ENCODE data around the gene CST6.

CST6 gene

DNA sequence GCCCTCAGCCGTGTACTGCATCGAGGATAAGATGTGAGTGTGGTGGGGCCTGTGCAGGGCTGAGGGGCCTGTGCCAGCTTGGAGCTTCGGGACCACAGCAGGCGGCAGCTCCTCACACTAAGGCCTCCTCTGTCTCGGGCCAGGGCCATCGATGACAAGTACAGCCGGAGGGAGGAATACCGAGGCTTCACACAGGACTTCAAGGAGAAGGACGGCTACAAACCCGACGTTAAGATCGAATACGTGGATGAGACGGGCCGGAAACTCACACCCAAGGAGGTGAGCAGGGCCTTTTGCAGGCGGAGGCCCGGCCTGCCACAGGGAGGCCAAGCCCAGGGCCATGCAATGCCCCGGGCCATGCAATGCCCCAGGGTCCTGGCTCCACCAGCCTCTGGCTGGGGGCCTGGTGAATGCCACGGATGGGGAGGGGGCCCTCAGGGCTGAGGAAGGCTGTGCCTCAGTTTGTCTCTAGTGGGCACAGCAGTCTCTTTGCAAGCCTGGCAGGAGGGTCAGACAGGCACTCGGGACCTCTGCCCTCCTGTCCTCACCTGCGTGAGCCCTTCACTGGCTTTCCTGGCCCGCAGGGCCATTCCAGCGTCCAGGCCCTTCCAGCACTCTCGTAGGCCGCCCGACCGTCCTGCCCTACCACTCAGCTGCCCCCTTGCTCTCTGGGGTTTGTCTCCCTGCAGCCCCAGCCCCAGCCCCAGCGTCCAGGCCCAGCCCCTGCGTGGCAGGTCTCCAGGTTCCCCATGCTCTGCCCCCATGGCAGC is 34.0 kb upstream of the CST6 start:
- H3K9me3 ChIP-seq (ENCODE audit: control insufficient read depth, low read length), result no peaks in the 10 kb centered on the region
- no peak overlapping the region for H3K9ac ChIP-seq (ENCODE audit: low read length)
- H3K27me3 ChIP-seq (replicated peaks; ENCODE audit: control insufficient read depth, insufficient read depth, low read length), result no peaks in the 10 kb centered on the region
- H3K4me1 ChIP-seq (ENCODE audit: control insufficient read depth, insufficient read depth, low read length), result peaks cover 3% of the 10 kb centered on the region
- no peak for DNase-seq (ENCODE audit: low read depth)
- peaks cover 45% of the 10 kb centered on the region for H3K36me3 ChIP-seq (ENCODE audit: control insufficient read depth, insufficient read depth, low read length, severe bottlenecking)
- H3K4me3 ChIP-seq (ENCODE audit: low read length), result no peak overlapping the region

DNA sequence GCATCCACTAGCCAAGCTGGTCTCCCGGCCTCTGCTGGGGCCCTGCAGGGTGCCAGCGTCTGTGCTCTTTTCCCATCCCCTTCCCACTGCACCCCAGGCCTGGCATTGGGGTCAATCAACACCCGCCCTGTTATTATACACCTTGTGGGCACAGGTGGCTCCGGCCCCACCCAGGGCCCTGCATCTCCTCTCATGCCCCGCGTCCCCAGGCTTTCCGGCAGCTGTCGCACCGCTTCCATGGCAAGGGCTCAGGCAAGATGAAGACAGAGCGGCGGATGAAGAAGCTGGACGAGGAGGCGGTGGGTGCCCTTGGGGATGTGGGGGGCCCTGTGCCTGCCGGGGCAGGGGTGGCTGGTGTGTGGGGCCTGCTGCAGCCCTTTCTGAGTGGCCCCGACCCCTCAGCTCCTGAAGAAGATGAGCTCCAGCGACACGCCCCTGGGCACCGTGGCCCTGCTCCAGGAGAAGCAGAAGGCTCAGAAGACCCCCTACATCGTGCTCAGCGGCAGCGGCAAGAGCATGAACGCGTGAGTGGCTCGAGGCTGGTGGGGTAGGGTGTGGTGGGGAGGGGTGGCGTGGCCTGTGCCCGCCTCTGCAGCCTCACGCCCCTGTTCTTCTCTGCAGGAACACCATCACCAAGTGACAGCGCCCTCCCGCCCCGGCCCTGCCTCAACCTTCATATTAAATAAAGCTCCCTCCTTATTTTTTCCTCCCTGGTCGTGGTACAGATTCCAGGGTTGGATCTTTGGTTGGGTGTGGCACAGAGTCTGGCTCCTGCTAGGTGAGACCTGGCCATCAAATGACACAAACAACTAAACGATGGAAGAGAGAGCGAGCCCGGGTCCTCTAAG is 33.2 kb upstream of the CST6 start:
- Histone ChIP-seq H3K27me3 (replicated peaks; ENCODE audit: control insufficient read depth, insufficient read depth, low read length) (no peaks in the 10 kb centered on the region), H3K9ac (ENCODE audit: low read length) (no peak overlapping the region), H3K4me3 (ENCODE audit: low read length) (no peak overlapping the region), H3K9me3 (ENCODE audit: control insufficient read depth, low read length) (no peaks in the 10 kb centered on the region), H3K4me1 (ENCODE audit: control insufficient read depth, insufficient read depth, low read length) (no peaks in the 10 kb centered on the region), H3K36me3 (ENCODE audit: control insufficient read depth, insufficient read depth, low read length, severe bottlenecking) (peaks cover 40% of the 10 kb centered on the region)
- no peak for DNase-seq (ENCODE audit: low read depth)

DNA sequence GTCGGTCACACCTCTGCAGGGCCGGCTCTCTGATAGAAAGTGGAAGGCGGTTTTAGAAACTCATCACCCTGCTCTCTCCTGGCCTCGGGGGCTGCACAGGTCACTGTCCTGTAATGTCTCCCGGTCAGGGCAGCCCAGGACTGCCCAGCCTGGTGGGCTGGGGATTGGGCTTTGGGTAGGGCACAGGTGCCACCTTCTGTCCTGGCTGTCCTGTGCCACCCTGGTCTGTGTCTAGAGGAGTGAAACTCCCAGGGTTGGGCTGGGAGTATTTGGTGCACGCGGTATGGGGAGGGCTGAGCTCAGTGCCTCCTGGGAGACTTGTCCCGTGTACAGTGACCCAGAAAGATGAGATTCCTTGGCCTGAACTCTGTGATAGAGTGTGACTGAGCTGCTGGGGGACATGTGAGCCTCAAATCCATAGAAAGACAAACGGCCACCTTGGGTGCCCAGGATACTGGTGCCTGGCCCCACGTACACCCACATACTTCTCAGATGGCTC is 32.5 kb upstream of the CST6 start:
- Histone ChIP-seq H3K9ac (ENCODE audit: low read length) (no peak overlapping the region), H3K9me3 (ENCODE audit: control insufficient read depth, low read length) (no peaks in the 10 kb centered on the region), H3K4me1 (ENCODE audit: control insufficient read depth, insufficient read depth, low read length) (no peaks in the 10 kb centered on the region), H3K36me3 (ENCODE audit: control insufficient read depth, insufficient read depth, low read length, severe bottlenecking) (peaks cover 43% of the 10 kb centered on the region), H3K4me3 (ENCODE audit: low read length) (no peak overlapping the region), H3K27me3 (replicated peaks; ENCODE audit: control insufficient read depth, insufficient read depth, low read length) (no peaks in the 10 kb centered on the region)
- DNase-seq (ENCODE audit: low read depth), result no peak

DNA sequence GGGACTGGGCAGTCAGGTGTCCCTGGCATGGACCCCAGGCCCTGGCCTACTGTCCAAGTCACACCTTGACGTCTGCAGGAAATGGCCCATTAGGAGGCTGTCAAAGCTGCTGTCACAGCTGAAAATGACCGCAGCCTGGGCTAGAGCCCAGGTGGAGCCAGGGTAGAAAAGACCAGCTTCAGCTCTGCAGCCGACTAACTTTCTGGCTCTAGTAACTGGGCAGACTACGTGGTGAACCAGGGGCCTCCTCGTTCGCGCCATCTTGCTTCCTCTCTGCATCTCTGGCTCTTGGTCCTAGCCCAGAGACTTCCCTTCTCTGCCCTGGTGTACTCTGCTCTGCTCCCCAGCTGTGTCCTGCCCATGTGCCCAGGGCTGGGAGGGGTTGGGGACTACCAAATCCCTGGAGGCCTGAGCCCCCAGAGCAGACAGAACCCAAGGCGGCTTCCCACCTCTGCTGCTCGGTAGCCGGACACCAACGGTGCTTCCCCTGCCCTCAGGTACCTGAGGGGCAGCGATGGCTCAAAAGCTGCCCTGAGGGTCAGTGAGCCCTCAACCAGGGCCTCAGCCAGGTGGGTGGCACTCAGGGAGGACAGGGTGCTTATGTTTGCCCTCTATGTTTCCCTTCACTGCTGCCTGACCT is 30.6 kb upstream of the CST6 start:
- H3K4me3 ChIP-seq (ENCODE audit: low read length), result no peak overlapping the region
- no peak for DNase-seq (ENCODE audit: low read depth)

DNA sequence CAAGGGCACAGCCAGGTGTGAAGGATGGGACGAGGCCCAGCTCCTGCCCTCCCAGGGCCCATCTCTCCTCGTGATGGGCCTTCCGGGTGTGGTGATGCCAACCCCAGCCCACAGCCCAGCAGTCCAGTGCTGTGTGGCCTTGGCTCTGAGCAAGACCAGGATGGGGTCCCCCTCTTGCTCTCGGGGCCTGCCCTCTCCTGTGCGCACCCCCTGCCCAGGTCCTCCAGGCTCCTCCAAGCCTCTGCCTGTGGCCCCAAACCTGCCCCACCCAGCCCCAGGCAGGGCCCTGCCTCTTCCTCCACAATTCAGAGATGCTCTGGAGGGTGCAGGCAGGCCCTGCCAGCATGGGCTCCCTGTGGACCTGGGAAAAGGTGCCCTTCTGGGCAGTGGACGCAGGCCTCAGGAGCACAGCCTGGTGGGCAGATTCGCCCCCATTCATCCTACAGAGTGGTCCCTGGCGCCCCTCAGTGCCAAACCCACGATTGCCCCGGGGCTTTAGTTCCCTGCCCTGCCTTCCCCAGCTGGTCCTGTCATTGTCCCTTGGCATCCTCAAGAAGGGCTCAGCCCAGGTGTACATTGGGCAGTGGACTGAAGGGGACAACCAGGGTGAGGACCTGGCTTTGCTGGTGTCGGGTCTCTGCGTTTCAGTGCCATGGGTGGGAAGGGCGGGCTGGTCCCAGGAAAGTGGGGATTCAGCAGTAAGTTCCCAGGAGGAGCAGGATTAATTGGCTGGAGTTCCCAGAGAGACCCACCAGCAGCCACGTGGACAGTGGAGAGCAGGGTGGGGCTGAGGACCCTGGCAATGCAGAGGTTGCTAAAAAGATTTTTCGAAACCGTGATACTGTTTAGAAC is 29.6 kb upstream of the CST6 start:
- H3K9ac ChIP-seq (ENCODE audit: low read length), result no peak overlapping the region
- no peaks in the 10 kb centered on the region for H3K9me3 ChIP-seq (ENCODE audit: control insufficient read depth, low read length)
- H3K36me3 ChIP-seq (ENCODE audit: control insufficient read depth, insufficient read depth, low read length, severe bottlenecking), result peaks cover 28% of the 10 kb centered on the region
- DNase-seq (ENCODE audit: low read depth), result no peak
- H3K27me3 ChIP-seq (replicated peaks; ENCODE audit: control insufficient read depth, insufficient read depth, low read length), result no peaks in the 10 kb centered on the region
- H3K4me1 ChIP-seq (ENCODE audit: control insufficient read depth, insufficient read depth, low read length), result no peaks in the 10 kb centered on the region
- H3K4me3 ChIP-seq (ENCODE audit: low read length), result no peak overlapping the region

More for the DNA sequence above, 30.6 kb upstream of the CST6 start:
- Histone ChIP-seq H3K36me3 (ENCODE audit: control insufficient read depth, insufficient read depth, low read length, severe bottlenecking) (peaks cover 38% of the 10 kb centered on the region), H3K27me3 (replicated peaks; ENCODE audit: control insufficient read depth, insufficient read depth, low read length) (no peaks in the 10 kb centered on the region), H3K9ac (ENCODE audit: low read length) (no peak overlapping the region), H3K9me3 (ENCODE audit: control insufficient read depth, low read length) (no peaks in the 10 kb centered on the region), H3K4me1 (ENCODE audit: control insufficient read depth, insufficient read depth, low read length) (no peaks in the 10 kb centered on the region)

DNA sequence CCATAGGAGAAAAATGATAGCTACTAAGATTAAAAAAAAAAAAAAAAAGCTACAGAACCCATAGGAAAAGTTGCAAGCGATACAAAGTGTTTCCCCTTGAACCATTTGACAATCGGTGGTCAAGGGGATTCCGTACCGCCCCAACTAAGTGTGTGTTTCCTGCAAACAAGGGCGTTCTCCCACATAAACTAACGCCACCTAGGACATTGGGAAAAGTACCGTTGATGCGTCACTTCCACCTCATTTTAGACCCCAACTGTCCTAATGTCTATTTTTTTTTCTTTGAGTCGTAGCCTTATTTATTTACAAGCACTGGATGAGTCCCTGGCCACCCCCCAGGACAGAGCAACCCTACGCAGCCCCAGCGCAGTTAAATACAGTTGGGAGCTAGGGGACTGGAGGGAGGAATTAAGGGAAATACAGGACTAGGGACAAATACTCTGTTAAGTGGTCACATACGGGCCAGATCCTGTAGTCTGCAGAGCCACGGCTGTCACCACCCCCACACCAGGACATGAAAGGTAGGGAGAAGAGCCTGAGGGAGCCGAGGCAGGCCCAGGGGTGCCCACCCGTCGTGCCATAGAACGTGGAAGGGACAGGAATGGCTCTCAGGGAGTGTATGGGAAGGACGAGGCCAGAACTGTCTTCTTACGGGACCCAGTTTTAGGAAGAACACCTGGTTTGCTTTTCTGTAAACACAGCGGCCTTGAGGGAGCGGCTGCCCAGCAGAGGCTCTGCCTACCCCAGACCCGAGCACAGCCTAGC is 28.8 kb upstream of the CST6 start:
- Histone ChIP-seq H3K36me3 (ENCODE audit: control insufficient read depth, insufficient read depth, low read length, severe bottlenecking) (peaks cover 20% of the 10 kb centered on the region), H3K9me3 (ENCODE audit: control insufficient read depth, low read length) (no peaks in the 10 kb centered on the region), H3K27me3 (replicated peaks; ENCODE audit: control insufficient read depth, insufficient read depth, low read length) (no peaks in the 10 kb centered on the region), H3K9ac (ENCODE audit: low read length) (no peak overlapping the region), H3K4me3 (ENCODE audit: low read length) (no peak overlapping the region), H3K4me1 (ENCODE audit: control insufficient read depth, insufficient read depth, low read length) (no peaks in the 10 kb centered on the region)
- no peak for DNase-seq (ENCODE audit: low read depth)

DNA sequence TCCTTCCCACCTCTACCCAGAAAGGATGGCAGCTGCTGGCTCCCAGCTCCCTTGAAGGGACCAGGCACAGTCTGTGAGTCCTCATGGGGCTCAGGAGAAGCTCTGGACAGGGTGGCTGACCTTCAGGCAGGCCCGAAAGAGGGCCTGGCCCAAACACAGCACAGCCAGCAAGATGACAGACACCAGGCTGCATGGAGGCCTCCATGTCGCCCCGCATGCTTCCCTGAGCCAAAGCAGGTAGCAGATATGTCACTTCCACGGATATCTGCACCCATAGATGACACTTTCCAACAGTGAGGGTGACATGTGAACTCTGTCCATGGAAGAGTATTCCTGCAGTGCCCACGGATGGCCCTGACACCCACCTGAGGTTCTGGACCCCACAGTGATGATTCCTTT is 28.2 kb upstream of the CST6 start:
- Histone ChIP-seq H3K4me1 (ENCODE audit: control insufficient read depth, insufficient read depth, low read length) (no peaks in the 10 kb centered on the region), H3K9ac (ENCODE audit: low read length) (no peak overlapping the region), H3K27me3 (replicated peaks; ENCODE audit: control insufficient read depth, insufficient read depth, low read length) (no peaks in the 10 kb centered on the region), H3K9me3 (ENCODE audit: control insufficient read depth, low read length) (no peaks in the 10 kb centered on the region), H3K4me3 (ENCODE audit: low read length) (no peak overlapping the region), H3K36me3 (ENCODE audit: control insufficient read depth, insufficient read depth, low read length, severe bottlenecking) (peaks cover 14% of the 10 kb centered on the region)
- no peak for DNase-seq (ENCODE audit: low read depth)

DNA sequence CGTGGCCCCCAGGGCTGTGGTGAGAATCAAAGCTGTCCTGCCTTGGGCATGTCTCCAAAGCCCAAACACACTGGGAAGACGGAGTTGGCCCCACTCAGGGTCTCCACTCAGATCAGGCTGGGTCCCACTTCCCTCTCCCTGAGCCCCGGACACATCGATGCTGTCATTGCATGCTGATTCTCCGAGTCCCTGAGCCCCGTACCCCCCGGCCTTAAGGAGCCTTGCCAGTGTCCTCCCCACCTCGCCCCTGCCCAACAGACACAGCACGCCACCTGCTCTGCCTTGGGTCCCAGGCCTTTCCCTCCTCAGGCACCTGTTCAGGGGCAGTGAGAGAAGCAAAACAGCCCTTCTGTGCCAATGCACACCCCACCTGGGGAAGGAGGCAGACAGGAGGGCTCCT is 24.5 kb upstream of the CST6 start:
- H3K9me3 ChIP-seq (ENCODE audit: control insufficient read depth, low read length), result no peaks in the 10 kb centered on the region
- no peaks in the 10 kb centered on the region for H3K27me3 ChIP-seq (replicated peaks; ENCODE audit: control insufficient read depth, insufficient read depth, low read length)
- no peak overlapping the region for H3K9ac ChIP-seq (ENCODE audit: low read length)
- no peak for DNase-seq (ENCODE audit: low read depth)
- H3K4me1 ChIP-seq (ENCODE audit: control insufficient read depth, insufficient read depth, low read length), result no peaks in the 10 kb centered on the region
- no peak overlapping the region for H3K4me3 ChIP-seq (ENCODE audit: low read length)
- peaks cover 13% of the 10 kb centered on the region for H3K36me3 ChIP-seq (ENCODE audit: control insufficient read depth, insufficient read depth, low read length, severe bottlenecking)

DNA sequence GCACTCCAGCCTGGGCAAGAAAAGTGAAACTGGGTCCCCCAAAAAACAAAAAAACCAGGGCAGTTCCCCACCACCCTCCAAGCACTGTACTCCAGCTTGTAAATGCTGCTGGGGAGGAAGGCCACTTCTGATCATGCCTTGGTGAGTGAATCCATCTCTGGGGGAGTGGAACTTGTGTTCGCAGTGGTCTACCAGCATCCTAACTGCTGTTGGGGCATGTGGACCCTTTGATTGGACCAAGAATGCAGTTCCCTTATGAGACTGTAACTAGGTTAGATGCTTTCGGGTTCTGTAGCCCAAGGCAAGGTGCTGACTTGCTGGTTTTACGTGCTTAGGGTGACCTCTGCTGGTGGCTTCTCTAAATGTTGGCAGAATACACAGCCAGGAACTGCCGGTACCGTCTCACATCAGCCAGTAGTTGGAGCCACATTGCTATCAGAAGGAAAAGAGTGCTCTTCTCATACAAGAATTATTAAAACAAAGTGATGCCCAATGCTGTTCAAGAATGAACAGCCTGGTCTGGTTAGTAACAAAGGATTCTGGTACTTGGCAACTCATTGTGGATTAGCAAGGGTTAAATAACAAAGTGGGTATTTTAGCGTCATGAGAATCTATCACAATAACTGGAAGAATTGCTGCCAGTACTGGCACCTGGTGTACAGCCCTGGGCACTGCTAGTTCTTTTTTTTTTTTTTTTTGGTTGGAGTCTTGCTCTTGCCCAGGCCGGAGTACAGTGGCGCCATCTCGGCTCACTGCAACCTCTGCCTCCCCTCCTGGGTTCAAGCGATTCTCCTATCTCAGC is 22.8 kb upstream of the CST6 start:
- Histone ChIP-seq H3K9me3 (ENCODE audit: control insufficient read depth, low read length) (no peaks in the 10 kb centered on the region), H3K27me3 (replicated peaks; ENCODE audit: control insufficient read depth, insufficient read depth, low read length) (no peaks in the 10 kb centered on the region), H3K4me1 (ENCODE audit: control insufficient read depth, insufficient read depth, low read length) (no peaks in the 10 kb centered on the region), H3K9ac (ENCODE audit: low read length) (no peak overlapping the region), H3K36me3 (ENCODE audit: control insufficient read depth, insufficient read depth, low read length, severe bottlenecking) (peaks cover 9% of the 10 kb centered on the region), H3K4me3 (ENCODE audit: low read length) (no peak overlapping the region)
- DNase-seq (ENCODE audit: low read depth), result peak; percentile 98

DNA sequence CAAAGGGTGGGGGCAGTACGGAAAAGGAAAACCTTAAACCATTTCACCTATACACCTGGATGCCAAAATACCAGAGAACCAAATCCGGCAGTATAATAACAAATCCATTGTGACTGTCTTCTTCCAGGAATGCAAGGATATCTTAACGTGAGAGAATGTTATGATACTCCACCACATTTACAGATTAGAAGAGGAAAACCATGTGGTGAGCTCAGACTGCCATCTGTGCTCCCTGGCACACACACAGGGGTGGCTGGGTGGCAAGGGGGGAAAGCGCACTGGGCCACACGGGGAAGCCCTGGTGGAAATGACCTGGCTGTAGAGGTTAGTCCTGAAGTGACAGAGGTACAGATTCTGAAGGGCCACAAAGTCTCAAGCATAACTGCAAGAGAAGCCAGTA is 19.8 kb upstream of the CST6 start:
- H3K9ac ChIP-seq (ENCODE audit: low read length), result no peak overlapping the region
- no peak for DNase-seq (ENCODE audit: low read depth)
- no peaks in the 10 kb centered on the region for H3K4me1 ChIP-seq (ENCODE audit: control insufficient read depth, insufficient read depth, low read length)
- no peaks in the 10 kb centered on the region for H3K9me3 ChIP-seq (ENCODE audit: control insufficient read depth, low read length)
- no peaks in the 10 kb centered on the region for H3K27me3 ChIP-seq (replicated peaks; ENCODE audit: control insufficient read depth, insufficient read depth, low read length)
- no peak overlapping the region for H3K4me3 ChIP-seq (ENCODE audit: low read length)
- H3K36me3 ChIP-seq (ENCODE audit: control insufficient read depth, insufficient read depth, low read length, severe bottlenecking), result peaks cover 16% of the 10 kb centered on the region

Measured in adipocyte (in vitro differentiated cells).